ENCODE measurements around the gene SLC39A9.

Gene SLC39A9

DNA sequence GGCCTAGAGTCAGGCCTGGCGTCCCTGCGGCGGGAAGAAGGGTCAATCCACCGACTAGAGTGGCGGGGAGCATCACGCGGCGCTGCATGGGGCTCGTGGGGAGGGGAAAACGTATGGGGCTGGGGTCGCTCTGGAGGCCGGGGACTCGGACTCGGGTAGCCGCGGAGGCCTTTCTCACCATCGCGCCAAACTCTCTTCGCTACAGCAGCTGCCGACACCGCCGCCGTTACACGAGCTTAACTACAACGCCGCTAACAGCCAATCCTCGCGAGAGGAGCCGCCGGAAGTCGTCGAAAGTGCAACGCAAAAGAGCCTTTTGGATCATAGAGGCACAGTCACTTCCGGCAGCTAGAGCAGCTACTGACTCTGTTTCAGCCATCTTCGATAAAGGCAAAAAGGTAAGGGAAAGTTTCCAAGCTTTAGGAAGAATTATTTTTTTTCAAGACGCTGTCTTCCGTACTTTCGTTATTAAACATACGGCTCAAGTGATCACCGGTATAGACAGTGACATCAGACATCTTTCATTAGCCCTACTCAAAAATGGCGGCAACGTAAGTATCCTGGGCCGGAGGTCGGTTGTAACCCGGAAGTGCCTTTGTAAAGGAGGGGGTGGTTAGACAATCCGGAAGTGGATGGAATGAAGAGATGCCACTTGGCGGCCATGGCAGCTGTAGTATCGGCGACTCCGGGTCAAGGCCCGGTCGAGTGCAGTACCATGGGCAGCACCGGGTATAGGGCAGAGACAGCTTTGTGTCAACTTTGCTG lies at the start of gene SLC39A9, which contains the start of gene ERH:
Gene SLC39A9 (plus strand): TSS at position 640 of the 765 bp plus-strand sequence. CDS start 678 bp downstream, outside the sequence.
Gene ERH (minus strand): TSS at position 247 of the 765 bp plus-strand sequence. CDS start 66 bp downstream, at position 181.
- peak; percentile 99 for DNase-seq

DNA sequence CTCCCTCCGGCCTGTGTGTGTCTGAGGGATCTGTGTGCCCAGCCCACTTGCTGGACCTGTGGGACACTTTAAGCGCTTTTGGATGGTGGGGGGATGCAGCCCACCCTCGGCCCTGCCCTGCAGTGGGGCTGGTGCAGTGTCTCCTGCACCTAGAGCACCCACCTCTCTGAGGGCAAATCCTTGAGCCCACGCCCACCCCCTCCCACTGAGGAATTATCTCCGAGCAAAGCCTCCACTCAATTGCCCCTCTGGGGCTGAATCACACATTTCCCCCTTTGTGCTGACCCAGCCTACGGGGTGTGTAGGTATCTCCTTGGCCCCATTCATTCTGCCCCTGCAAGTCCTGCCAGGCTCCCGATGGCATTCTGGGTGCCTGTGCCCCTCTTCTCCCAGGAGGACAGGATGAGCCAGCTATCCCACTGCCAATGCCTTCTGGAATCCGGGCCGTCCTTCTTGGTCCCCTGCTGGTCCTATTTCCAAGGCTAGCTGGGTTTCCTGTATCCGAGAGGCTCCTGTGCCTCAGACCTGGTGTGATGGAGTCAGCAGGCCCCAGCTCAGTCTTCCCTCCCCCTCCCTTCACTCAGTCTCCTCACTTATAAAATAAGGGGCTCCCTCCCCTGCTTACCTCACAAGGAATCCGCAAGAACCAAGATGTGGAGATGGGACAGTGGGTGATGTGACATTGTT lies 49.3 kb upstream of the SLC39A9 start:
- DNase-seq: no peak

GRCh38 chr14:69350892-69351291 lies 47.6 kb upstream of the SLC39A9 start:
- DNase-seq: no peak

DNA sequence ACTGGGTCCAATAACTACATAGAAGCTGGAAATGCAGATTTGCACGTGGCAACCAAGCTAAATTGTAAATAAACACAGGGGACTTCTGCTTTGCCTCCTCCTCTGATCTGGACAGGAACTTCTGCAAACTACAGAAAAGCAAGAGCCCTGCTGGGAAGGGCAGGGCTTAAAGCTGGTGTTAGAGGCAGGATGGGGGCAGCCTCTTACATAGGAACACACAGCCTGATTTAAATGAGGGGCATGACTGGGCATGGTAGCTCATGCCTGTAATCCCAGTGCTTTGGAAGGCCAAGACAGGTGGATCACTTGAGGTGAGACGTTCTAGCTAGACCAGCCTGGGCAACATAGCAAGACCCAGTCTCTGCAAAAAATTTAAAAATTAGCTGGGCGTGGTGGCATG lies 47.1 kb upstream of the SLC39A9 start:
- DNase-seq: no peak

DNA sequence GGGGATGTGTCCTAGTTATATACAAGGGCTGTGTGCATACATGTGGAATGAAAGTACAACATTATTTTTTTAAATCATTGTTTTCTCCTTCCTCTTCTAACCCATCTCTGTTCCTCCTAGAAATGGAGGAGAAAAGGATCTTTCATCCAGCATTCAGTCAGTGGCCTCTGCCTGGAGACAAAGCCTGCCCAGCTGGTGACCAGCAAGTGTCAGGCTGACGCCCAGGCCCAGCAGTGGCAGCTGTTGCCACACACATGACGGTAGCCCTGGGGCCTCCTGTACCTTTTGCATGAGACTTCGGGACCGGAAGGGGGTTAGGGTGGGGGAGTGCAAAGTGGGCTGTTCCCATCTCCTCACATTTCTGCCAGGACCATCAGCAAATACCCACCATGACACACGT lies 46.6 kb upstream of the SLC39A9 start:
- no peak for DNase-seq

DNA sequence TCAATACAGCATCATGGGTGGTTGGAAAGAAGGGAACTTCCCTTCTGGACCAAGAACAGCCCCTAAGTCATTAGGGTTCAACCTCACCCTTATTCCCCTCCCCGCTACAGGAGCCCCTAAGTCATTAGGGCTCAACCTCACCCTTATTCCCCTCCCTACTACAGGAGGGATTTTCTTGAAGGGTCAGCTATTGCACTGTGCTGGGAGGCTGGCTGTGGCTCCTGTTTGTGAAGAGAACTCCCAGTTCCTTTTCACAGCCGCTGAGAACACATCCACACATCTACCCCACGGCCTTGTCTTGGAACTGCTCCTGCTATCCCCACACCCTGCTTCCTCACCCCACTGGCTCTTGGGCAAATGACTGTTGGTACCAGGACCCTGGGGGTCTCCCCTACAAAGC lies 45.3 kb upstream of the SLC39A9 start:
- DNase-seq: no peak

GRCh38 chr14:69354383-69355153 lies 43.9 kb upstream of the SLC39A9 start:
- no peak for DNase-seq

GRCh38 chr14:69355154-69355597 lies 43.3 kb upstream of the SLC39A9 start:
- DNase-seq: no peak

GRCh38 chr14:69355607-69356281 lies 42.7 kb upstream of the SLC39A9 start:
- no peak for DNase-seq

GRCh38 chr14:69356903-69357543 lies 41.5 kb upstream of the SLC39A9 start:
- no peak for DNase-seq

GRCh38 chr14:69357544-69358200 lies 40.8 kb upstream of the SLC39A9 start:
- DNase-seq: no peak

DNA sequence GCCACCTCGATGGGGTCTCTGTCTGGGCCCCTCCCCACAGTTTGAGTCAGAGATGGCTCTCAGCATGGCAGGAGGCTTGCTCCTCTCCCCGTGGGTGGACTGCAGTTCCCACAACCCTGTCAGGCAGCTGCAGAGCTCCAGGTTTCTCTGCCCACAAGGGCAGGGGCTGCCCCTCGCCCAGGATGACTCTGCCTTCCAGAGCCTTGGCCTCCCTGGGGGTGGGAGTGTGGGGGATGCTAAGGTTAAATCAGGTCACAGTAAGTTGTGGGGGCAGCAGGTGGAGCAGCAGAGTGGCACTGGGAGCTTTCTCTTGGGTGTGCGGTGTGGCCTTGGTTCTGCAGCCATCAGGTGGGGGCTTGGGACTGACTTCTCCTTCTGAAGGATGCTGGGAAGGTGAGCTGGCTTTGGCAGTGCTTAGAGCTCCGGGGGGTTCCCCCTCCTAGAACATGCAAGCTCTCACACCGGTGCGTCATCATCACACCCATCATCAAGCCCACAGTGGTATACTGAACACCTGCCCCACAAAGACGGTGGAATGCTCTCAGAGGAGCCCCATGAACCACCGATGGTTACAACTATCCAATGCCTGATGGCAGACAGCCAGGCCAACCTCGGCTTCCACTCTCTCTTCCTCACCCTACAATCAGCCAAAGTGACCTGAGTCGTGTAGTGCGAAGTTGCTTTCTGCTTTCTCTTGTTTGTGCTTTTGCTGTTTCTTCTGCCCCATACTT lies 40.1 kb upstream of the SLC39A9 start:
- no peak for DNase-seq

DNA sequence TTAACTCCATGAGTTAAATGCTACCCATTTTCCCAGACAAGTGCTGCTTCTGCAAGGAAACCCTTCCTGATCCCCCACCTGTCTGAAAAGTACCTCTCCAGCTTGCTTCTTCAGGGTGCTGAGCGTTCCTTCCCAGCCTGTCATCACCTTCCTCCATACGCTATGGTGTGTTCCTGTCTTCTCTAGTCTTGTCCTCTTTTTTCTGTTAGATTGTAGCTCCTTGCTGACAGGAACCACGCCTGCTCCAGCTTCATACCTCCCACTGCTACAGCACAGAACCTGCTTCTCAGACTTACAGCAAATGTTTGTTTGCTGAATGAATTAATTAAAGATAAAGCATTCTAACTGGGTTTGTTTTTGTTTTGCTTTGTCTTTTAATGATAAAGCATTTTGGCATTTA lies 39.5 kb upstream of the SLC39A9 start:
- DNase-seq: no peak

DNA sequence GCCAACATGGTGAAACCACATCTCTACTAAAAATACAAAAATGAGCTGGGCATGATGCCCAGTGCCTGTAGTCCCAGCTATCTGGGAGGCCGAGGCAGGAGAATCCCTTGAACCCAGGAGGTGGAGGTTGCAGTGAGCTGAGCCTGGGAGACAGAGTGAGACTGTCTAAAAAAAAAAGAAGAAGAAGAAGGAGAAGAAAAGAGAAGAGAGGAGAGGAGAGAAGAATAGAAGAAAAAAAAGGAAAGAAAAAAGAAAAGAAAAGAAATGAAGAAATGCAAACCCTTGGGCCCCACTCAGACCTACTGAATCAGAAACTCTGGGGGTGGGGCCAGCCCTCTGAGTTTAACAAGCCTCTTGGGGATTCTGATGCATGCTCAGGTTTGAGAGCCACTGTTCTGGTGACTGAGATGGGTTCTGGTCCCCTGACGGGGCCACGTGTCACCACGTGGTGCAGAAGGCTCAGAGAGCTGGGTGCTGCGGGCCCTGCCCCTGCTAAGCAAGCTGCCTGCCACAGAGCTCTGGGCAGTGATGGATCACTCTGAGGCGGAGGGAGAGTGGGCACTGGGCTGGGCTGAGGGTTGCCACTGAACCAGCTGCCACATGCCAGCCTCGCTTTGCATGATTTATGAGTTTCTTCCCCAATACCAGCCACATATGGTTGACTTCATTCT lies 37.9 kb upstream of the SLC39A9 start:
- DNase-seq: no peak

GRCh38 chr14:69363055-69363454 lies 35.4 kb upstream of the SLC39A9 start:
- no peak for DNase-seq

- no peak for DNase-seq
These were observed 34.5 kb upstream of the SLC39A9 start for GRCh38 chr14:69363964-69364363.

DNA sequence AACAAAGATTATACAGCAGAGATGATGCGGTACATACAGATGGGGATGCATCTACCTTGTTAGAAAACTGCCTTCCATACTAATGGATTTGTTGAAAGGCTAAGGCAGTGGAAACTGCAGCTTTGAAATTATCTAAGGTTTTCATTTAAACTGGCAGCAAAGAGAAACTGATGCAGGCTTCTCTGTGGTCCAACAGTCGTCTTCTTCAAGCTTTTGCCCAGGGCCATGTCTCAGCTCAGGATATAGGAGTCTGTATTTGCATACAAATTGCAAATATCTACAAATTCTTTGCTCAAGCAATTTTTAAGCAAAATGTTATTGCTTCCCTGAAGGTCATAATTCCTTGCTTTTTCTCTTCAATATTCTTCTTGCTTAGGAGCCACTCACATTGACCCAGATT lies 34.1 kb upstream of the SLC39A9 start:
- DNase-seq: no peak

GRCh38 chr14:69366069-69366468 lies 32.4 kb upstream of the SLC39A9 start:
- DNase-seq: no peak

GRCh38 chr14:69366761-69367160 lies 31.7 kb upstream of the SLC39A9 start:
- no peak for DNase-seq

DNA sequence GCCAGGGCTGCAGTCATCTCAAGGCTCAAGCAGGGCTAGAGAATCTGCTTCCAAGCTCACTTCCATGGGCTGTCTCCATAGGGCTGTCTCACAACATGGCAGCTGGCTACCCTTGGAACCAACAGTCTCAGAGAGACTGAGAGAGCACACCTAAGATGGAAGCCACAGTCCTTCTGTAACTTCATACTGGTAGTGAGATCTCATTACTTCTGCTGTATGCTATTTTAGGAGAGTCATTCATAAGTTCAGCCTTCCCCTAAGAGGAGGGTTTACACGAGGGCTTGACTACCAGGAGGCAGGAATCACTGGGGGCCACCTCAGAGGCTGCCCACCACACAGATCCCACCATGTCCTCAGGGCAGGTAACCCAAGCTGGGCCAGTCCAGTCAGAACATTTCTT lies 30.1 kb upstream of the SLC39A9 start:
- no peak for DNase-seq

- no peak for DNase-seq
These were observed 28.4 kb upstream of the SLC39A9 start for GRCh38 chr14:69370061-69370460.
